Stimulated activated CD8-positive, alpha-beta memory T cell treated with anti-CD3 and anti-CD28 coated beads, Interleukin-15, amount 100 ng/mL, for 4 hours (primary cell): ENCODE data around the gene TFB2M.

ENCODE experiments used
- DNase-seq, 2 donors: peaks; one replicate each; pipeline ENCODE4 v3.0.0-alpha.2; 2020; ENCODE audit warnings: low read depth in 2 of 2

The TFB2M gene

DNA sequence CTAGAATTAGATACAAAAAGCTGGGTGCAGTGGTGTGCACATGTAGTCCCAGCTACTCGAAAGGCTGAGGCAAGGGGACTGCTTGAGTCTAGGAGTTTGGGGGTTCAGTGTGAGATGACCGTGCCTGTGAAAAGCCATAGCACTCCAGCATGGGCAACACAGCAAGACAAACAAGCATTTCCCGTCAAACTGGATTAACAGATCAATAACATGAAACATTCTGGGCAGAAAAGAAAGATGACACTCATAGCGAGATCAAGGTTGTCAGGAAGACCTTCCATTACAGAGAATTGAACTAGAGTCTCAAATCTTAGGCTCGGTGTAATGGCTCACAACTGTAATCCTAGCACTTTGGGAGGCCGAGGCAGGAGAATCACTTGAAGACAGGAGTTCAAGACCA, 14.0 kb downstream of the TFB2M start:
- DNase-seq = no peak

DNA sequence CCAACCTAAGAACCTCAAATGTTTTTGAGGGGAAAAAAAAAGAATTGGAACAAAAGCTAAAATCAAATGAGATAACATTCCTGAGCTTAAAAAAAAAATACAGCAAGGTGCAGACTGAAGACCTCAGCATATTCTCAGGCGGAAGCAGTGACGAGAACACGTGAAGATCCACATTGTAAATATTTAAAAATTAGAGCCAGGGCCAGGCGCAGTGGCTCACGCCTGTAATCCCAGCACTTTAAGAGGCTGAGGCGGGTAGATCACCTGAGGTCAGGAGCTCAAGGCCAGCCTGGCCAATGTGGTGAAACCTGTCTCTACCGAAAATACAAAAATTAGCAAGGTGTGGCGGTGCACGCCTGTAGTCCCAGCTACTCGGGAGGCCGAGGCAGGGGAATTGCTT, 15.7 kb downstream of the TFB2M start:
- DNase-seq = no peak

DNA sequence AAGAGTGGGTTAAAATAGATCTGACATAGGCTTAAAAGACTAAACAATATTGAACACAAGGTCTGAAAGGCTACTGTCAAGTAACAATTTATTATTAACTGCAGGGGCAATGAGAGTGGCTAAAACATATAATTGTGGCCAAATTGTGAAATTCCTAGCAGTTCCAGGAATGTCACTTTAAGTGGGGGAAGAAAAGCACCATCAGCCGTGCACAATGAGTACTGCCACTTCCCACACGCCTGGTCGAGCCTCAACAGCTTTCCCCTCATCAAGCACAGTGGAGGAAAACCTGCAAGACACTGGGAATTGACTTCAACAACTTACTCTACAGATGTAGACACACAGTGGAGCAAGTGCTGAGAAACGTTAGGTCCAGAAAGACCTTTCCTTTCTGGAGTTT, 16.4 kb downstream of the TFB2M start:
- no peak for DNase-seq

DNA sequence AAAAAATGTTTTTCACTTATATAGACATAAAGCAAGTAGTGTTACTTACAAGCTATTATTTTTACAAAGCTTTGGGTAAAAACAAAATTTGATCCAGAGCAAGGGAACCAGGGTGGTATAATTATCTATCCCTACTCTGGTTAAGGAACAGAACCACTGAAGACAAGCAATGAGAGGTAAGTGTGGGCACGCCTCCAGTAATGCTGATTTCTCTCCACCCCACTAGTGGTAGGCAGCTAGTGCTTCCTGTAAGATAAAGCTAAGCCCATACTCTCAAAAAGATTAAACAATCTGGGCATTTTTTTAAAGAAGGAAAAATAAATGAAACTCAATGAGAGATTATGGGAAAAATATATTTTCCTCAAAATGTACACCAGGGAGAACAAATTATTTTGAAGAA, 22.1 kb downstream of the TFB2M start:
- no peak for DNase-seq

DNA sequence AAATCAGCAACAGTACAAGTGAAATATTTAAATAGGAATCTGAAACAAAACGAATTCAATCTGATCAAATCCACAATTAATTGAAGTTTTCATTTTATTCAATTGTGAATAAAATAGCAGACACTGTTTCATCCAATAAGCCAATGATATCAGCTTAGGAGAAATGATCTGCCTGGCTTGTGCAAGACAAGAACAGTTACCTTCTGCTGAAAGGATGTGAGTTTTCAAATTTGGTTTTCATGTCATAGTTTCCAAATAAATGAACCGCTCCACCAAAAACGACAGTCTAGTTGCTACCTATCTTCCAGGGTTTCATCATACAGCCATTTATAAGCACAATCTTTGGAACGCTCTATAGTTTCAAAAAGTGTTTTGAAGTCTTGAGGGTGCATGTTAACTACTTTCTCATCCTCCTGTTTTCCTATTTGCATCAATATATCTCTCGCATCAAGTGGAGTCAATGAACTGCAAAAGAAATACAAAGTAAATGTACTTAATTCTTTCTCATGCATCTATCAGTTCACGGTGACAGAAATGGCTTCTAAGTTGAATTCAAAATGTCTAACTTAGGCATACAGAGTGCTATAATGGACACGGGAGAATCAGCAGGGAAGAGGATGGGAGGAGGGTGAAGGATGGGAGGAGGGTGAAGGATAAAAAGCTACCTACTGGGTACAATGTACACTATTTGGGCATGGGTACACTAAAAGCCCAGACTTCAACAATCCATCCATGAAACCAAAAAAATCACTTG, 25.1 kb downstream of the TFB2M start:
- no peak for DNase-seq

DNA sequence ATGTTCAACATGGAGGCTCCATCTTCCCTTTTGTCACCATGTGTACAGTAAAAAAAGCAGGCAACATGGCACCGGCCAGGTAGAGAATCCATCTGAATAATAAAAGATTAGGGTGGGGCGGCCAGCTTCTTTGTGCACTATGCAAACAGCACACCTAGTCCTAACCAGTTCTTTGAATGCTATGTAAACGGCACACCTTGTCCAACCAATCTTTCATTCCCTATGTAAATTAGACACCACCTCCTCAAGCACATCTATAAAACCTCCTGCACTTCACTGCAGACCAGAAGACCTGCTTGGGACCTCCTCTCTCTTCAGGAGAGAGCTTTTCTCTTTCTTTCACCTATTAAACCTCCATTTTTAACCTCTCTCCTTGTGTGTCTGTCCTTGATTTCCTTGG, 28.2 kb downstream of the TFB2M start:
- DNase-seq = no peak

DNA sequence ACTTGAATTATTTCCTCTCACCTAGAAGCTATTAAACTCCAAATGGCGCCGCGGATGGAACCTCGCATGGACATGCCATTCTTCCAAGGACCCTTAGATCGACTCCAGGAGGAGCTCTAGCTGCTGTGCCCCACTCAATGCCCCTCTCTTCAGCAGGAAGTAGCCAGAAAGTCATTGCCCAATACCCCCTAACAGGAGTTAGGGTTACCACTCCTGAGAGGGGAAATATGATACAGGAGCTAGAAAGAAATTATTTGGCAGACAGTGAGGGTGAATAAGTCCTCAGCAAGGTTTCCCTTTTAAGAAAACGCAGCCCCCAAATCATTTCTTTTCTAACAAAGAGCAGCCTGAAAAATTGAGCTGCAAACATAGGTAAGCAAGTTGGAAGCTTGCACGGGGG, 28.6 kb downstream of the TFB2M start:
- no peak for DNase-seq

DNA sequence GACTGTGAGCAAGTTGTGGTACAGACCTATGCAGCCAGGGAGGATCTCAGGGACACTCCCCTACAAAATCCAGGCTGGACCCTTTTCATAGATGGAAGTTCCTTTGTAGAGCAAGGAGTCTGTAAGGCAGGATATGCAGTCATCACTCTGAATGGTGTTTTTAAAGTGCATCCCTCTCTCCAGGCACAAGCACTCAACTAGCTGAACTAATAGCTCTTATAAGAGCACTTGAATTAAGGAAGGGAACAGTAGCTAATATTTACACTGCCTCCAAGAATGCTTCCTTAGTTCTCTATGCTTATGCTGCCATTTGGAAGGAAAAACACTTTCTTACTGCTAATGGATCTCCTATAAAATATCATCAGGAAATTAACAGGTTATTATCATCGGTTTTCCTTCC, 31.9 kb downstream of the TFB2M start:
- DNase-seq = no peak

DNA sequence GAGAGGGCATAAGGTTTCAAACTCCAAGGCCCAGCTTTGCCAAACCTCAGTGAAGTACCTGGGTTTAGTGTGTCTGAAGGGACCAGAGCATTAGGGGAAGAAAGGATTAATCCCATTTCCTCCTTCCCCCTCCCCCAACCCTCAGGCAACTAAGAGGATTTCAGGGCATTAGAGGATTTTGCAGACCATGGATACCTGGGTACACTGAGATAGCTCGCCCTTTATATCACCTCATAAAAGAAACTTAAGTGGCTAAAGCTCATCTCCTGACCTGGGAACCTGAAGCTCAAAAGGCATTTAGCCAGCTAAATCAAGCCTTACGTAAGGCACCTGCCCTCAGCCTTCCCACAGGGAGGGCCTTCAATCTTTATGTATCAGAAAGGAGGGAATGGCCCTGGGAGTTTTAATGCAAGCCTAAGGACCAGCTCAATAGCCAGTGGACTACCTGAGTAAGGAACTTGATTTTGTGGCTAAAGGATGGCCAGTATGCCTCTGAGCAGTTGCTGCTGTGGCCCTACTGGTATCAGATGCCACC, 32.6 kb downstream of the TFB2M start:
- no peak for DNase-seq

DNA sequence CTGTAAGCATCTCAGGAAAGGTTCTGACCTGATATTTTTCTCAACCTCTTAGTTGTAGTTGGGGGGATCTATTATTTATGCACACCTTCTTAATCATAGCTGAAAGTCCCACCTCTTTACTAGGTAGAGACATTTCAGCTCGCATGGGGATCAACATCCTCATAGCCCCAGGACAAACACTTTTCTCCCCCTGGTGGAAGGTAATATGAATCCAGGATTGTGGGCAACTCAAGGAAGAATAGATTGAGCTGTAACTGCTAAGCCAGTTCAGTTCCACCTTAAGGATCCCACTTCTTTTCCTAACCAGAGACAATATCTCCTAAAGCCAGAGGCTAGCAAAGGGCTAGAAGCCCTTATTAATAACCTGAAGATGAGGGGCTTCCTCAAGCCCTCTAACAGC, 33.5 kb downstream of the TFB2M start:
- DNase-seq = no peak

DNA sequence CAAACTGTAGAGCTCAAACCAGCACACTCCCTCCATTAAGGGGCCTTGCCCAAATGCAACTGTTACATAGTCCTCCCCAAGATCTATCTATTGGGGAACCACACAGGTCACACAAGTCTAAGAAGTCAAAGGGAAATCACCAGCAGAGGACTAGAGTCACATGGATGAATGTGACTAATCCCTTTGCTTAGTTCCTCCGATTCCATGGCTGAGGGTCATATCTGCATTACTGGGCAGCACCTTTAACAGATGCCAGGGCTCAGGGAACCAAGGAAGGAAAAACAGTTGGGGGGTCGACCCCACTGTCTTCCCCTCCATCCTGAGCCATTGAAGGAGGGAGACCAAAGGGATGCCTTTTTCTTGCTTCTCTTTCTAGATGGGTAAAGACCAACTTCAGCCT, 35.6 kb downstream of the TFB2M start:
- DNase-seq = no peak

DNA sequence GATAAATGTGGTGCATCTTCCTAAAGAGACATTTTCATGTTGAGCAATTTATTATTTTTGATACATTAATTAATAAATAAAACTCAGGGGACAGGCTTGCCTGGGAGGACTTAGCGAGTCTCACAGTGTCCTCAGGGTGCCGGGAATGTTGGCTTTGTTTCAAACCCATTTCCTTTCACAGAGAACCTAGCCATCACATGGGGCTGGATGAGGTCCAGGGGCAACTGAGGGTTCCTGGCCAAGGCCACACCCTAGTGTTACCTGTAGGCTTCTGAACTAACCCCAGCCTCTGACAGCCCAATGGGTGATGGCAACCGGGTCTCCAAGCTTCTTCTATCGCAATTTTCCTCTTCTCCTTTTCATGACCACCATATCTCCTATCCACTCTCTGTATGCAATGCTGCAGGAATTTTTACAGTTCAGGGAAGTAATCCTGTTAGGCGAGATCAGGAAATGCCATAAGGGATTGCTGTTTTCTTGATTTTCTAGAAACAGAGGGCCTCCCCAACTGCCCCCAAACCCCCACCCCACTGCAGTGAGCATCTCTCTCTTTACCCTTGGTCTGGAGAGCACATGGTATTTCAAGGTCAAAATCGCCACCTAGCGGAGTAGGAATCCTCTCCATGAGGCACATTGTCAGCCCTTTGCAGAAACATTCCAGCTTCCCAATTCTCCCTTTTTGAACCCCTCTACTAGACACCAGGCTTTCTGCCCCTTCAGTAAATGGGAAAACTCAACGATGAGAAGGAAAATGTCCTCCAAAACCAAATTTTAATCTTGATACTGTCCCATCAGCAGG, 36.9 kb downstream of the TFB2M start:
- DNase-seq = no peak

DNA sequence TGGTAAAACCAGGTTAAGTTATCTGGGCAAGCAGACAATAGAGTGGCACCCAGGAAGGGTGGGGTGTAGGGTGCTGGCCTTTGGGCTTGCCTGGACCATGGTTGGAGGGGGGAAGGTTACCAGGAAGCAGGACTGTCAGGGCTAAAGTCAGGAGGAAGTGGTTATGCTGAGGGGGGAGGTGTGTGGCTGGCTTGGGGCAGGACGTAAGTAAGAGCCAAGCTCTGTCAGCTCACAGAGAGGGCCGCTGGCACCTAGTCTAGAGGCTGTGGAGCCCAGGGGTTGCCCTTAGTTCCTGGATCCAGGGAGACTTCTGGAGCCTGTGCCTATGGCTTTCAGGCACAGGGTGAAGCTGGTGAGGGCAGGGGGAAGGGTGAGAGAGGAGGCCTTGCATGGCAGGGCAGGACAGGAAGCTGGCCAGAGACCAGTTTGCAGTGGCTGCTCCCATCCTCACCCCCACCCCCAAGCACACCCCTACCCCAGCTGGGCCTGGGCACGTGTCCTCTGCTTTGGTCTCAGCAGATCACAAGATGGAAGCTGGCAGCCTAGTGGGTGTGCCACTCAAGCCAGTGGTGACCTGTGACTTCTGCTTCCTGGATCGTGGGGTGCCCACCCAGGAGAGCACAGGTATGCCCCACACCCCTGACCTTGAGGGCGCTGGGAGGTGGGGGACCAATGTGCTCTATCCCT, 38.5 kb downstream of the TFB2M start:
- no peak for DNase-seq

DNA sequence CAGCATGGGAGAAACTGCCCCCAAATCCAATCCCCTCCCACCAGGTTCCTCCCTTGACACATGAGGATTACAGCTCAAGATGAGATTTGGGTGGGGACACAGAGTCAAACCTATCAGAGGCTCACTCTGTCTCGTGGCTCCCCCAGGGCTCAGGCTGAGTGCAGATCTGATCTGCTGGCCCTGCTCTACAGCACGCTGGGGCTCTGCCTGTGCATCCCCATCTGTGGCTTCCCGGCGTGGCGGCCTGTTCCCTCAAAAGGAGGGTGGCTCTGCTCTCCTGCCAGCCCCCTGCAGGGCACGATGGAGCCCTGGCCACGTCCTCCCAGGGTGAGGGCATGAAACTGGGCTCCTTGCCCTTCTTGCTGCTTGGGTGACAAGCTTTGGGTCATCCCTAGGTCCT, 39.1 kb downstream of the TFB2M start:
- DNase-seq = no peak

DNA sequence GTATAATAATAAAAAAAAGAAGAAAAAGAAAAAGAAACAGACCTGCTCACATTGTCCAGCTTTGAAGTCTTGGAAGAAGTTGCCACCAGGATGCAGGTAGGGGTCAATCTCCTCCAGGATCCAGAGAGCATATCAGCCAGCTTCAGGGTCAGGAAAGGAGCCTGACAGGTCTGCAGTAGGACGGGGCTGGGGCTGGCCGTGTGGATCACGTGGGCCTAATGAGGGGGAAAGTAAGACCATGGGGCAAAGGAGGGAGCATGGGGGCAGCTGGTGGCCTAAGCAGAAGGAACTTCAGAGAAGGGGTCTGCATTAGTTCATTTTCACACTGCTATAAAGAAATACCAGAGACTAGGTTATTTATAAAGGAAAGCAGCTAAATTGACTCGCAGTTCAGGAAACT, 39.7 kb downstream of the TFB2M start:
- DNase-seq = no peak

DNA sequence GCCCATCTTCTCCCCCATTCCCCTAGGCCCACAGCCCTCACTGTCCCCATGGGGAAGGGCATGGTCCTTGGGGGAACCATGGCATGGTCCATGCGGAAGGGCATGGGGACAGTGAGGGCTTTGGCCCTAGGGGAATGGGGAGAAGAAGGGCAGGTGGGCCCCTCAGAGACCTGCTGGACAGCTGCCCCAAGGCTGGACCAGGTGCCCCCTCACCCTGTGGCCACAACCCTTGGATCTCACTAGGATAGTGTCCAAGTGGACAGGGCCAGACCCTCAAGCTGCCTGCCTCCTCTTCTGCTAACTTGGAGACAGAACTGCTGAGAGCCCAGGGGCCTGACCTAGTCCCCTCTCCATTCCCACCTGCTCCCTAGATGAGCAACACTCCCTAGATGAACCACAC, 46.5 kb downstream of the TFB2M start:
- DNase-seq = no peak

DNA sequence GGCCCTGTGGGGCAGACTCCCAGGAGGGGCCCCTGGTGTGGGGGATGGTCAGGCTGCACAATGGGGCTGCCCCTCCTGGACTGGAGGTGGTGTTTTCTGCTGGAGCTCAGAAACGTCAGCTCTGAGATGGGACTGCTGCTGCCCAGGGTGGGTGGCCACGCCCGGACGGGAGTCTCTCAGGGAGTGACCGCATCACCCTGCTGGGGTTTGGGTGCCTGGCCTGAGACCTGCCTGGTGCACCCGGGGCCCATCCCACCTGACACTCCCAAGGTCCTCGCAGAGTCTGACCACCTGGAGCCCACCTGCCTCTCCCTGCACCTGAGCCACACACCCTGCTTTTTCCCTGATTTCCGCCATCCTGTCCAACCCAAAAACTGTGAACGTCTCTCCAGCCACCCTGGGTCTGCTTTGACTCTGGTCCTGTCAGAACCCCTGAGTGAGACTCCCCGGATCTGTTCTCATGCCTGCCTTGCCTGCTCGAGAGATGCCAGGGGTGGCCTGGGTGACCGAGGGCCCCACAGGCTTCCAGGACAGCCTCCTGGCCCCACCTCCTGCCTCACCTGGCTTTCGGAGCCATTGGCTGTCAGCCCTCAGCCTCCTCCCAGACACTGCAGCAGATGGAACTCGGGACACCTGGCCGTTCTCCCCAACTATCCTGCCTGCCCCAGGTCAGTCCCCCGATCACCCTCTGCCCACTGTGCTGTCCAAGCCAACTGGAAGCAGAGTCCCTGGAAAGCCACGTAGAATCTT, 47.4 kb downstream of the TFB2M start:
- no peak for DNase-seq

DNA sequence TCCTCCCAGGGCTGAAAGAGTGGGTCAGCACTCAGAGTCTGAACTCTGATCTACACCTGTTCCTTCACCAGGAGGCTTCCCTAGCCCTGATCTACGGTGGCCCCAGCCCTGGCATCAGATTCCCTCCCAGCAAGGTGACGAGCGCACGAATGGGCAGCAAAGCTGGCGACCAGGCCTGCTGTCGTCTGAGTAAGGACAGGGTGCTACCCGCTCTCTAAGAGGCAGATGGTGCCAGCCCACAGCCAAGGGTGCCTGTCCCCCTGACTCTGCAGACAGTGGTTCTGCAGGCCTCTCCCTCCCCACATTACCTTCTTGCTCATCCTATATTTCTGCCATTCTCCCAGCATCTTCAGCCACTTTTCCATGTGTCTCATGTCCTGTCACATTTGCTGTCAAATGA, 48.7 kb downstream of the TFB2M start:
- no peak for DNase-seq

DNA sequence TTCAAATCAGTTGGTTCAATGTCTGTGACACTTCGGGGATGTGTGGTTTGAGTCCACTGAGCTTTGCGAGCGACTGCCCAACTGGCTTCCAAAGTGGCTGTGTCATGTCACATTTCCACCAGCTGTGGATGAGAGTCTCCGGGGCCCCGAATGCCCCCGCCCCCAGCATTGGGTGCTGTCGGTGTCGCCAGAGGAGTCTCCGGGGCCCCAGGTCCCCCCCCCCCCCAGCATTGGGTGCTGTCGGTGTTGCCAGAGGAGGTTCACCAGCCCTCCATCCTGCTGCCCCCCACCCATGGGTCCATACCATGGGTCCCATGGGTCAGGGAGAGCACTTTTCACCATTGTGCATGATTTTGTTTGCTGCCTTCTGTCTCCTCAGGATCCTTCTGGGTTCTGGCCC, 49.9 kb downstream of the TFB2M start:
- no peak for DNase-seq

DNA sequence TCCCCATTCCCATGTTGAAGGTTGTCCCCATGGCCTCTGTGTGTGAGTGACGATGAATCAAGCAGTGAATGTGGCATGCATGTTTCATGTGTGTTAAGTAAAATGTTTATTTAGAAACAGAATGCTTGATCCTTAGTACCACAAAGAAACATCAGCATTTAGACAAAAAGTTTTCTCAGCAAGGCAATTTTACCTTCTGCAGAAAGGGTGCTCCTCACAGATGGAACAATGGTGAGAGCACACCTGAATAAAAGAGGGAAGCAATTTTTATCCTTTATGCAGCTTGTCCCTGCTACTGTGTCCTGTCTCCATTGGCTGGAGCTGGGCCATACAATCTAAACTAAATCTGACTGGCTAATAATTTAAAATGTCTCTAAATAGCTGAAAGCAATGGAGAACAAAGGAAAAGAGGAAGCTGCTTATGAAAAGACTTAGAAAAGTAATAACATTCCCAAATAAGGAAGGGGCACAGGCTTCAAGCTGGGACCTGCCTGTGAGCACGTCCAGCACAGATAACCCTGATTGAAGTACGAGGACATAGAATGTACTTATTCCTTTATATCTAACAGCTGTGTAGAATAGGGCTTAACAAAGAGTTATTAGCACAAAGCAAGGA, 50.6 kb downstream of the TFB2M start:
- no peak for DNase-seq

DNA sequence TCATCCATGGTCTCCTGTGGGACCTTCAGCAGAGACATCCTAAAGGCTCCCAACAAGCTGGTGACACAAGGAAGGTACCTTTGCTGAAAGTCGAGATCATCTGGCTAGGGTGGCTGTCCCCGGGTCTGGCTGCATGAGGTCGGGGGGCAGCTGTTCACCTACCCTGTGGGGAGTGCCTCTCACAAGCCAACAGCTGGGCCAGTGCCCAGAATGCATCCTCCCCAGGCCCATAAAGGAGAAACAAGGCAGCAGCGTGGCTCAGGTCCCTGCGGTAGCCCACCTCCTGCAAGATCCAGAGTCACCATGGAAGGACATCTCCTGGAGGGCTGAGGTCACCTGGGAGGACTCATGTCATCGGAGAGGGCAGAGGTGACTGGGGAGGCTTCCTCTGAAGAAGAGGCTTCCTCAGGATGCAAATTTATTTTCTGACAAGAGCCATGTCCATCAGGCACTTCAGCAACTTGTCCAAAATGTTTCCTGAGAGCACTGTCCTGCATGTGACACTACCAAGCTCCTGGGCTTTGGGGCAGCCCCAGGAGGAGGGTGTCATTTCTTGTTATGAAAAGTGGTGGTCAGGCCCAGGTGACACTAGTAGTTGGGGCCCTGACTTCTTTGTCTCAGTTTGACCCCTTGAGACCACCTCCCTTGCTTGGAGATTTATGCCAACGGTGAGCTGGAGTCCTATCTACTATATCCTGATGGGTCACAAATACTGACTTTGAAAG, 52.3 kb downstream of the TFB2M start:
- no peak for DNase-seq
